ENCODE measurements around the gene ADRA2B.

The ADRA2B gene

DNA sequence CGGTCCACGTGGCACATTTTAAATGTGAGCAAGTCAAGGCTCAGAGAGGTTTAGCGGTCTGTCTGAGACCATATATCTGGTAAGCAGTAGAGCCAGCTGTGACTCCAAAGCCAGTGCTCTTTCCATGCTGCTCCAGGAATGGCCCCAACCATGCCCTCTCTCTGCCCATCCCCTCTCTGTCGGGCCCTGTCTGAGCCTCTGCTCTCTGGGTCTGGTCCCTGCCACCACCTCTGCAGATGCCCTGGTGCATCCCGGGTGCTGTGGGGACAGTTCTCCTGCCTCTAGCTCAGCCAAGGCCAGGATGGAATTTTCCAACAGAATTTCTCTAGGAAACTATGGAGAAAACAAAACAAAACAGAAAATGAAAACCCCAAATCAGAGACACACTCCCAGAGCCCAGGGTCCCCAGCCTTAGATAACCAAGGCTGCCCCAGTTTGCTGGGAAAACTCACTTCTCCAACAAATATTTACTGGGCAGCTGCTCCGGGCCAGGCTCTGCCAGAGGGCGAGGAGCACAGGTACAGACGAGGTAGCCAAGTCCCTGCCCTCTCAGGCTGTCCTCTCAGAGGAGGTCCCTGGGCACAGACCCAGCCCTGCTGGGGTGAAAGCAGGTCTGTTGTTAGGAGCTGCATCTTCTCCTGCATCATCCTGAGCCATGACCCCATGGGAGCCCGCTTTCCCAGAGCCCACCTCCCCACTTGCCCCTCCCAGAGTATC lies 9.2 kb downstream of the ADRA2B start:
- in situ Hi-C loops (cut with HindIII; ENCODE audit: low sequenced_read_pairs): no loop called here

DNA sequence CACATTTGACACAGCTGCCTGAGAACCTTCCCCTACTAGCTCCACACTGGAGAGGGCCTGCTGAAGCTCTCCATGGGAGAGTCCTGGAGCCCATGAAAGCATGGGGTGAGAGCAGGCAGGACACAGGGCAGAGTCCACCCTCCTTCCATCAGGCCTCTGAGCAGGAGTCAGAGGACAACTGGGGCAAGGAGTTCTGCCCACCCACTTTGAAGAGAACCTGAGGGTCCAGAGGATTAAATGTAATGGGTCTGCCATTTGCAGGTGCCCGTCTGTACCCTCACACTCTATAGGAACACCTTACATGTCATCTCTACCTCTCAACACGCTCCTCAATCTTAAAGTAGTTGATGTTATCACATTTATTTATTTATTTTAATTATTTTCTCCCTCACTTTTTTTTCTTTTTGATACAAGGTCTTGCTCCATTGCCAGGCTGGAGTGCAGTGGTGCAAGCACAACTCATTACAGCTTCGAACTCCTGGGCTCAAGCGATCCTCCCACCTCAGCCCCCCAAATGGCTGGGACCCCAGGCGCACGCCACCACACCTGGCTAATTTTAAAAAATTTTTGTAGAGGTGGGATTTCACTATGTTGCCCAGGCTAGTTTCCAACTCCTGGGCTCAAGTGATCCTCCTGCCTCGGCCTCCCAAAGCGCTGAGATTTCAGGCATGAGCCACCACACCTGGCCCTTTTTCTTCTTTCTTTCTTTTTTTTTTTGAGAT lies 10.2 kb downstream of the ADRA2B start:
- in situ Hi-C loops (cut with HindIII; ENCODE audit: low sequenced_read_pairs): no loop called here

- in situ Hi-C loops (cut with HindIII; ENCODE audit: low sequenced_read_pairs): no loop called here
These were observed 11.0 kb downstream of the ADRA2B start for GRCh38 chr2:96105152-96105915.

DNA sequence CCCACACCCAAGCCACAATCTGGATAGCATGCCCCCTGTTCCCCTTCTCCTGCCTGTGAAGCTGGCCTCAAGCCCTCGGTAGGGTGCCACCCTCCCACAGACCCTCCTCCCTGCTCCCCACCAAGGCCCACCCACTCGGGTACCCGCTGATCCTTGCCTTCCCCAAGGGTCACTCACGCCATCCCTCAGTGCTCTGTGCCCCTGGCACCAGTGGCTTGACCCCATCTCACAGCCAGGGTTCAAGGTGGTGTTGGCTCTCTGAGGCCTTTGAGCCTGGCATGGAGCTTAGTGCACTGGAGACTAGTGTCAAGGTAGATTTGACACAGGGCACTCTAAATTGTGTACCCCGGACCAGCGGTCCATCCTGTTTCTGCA lies 11.9 kb downstream of the ADRA2B start:
- in situ Hi-C loops (cut with HindIII; ENCODE audit: low sequenced_read_pairs): no loop called here

- in situ Hi-C loops (cut with HindIII; ENCODE audit: low sequenced_read_pairs): no loop called here
These were observed 12.4 kb downstream of the ADRA2B start for GRCh38 chr2:96103761-96104486.

- in situ Hi-C loops (cut with HindIII; ENCODE audit: low sequenced_read_pairs): no loop called here
These were observed 13.2 kb downstream of the ADRA2B start for GRCh38 chr2:96103187-96103601.

DNA sequence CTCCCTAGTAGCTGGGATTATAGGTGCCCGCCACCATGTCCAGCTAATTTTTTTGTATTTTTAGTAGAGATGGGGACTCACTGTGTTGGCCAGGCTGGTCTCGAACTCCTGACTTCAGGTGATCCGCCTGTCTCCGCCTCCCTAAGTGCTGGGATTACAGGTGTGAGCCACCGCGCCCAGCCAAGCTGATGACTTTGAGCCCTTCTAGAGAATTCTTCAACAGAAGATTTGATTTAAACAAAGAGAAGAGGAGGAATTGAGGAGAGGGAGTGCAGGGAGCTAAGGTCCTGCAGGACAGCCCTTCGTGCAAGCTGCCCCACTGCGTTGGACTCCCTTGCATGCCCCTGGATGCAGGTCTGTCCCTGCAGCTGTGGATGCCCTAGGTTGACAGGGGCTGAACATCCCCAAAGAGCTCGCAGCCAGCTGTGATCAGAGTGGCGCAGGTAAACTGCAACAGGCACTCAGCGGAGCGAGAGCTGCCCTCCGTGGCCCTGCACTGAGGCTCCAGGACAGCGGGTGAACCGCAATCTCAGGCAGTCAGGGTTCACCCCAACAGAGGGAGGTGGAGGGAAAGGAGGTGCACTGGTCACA lies 13.7 kb downstream of the ADRA2B start:
- in situ Hi-C loops (cut with HindIII; ENCODE audit: low sequenced_read_pairs): no loop called here

GRCh38 chr2:96100893-96101304 lies 15.5 kb downstream of the ADRA2B start:
- in situ Hi-C loops (cut with HindIII; ENCODE audit: low sequenced_read_pairs): no loop called here

- in situ Hi-C loops (cut with HindIII; ENCODE audit: low sequenced_read_pairs): no loop called here
These were observed 16.2 kb downstream of the ADRA2B start for GRCh38 chr2:96099861-96100798.

- in situ Hi-C loops (cut with HindIII; ENCODE audit: low sequenced_read_pairs): no loop called here
These were observed 17.3 kb downstream of the ADRA2B start for GRCh38 chr2:96098900-96099590.

DNA sequence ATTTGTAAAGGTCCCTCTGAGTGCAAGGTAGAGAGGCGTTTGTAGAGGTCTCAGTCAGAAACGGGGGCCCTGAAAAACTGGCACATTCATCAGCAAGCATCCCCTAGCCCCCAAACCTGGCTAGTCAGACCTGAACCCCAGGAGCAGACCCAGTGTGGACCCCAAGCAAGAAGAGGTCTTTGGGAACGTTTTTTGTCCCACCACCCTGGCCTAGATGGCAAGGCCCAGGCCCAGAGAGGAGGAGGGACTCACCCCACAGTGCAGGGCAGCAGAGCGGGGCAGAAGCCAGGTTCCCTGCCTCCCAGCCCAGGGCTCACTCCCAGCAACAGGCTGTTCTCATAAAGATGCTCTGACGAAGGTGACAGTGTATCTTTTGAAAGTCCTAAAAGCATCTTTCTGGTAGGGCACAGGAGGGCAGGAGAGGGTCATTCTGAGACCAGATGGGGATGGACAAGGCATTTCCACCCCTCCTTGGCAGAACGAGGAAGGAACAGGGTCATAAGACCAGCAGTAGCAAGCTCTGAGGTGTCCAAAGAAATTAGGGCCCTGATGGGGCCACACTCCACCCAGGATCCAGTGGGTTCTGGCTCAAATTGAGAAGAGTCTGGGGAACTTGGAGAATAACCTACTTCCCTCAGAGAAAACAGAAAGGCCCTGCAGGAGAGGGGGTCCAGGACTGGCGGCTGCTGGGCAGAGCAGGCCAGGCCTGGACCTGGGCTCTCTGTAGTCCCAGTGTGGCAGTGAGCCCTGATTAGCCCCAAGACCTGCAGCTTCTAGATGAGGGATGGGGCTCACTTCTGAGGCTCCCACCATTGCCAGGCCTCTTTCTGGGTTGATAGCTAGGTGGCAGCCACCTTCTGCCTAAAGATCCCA lies 18.2 kb downstream of the ADRA2B start:
- in situ Hi-C loops (cut with HindIII; ENCODE audit: low sequenced_read_pairs): no loop called here

DNA sequence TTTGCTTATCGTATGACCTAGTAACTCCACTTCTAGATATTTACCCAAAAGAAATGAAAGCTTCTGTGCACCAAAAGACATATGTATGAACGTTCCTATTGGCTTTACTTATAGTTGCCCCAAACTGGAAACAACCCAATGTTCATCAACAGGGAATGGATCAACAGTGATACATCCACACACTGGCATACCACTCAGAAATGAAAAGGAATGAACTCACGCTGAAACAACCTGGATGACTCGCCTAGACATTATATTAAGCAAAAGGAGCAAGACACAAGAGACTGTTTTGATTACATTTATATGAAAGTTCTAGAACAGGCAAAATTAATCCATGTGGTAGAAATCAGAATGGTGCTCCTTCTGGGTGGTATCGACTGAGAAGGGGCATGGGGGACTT lies 18.9 kb downstream of the ADRA2B start:
- in situ Hi-C loops (cut with HindIII; ENCODE audit: low sequenced_read_pairs): no loop called here

GRCh38 chr2:96095116-96095636 lies 21.2 kb downstream of the ADRA2B start:
- in situ Hi-C loops (cut with HindIII; ENCODE audit: low sequenced_read_pairs): no loop called here

- in situ Hi-C loops (cut with HindIII; ENCODE audit: low sequenced_read_pairs): no loop called here
These were observed 22.8 kb downstream of the ADRA2B start for GRCh38 chr2:96093528-96093927.

DNA sequence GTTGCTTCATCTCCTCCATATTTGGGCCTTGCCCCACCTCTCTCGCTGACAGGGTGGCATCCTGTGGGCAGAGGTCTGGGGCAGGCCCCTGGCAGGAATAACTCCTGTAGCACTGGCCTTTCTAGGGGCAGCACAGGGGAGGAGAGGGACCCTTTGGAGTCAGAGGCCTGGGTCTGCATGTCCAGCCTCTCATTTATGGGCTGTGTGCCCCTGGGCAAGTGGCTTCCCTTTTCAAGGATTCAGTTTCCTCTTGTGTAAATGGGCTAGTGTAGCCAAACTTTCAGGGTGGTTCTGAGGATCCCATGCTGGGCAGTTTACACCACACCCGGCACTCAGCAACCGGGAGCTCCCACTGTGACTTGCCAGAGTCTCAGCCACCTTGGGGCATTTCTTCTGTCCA lies 23.4 kb downstream of the ADRA2B start:
- in situ Hi-C loops (cut with HindIII; ENCODE audit: low sequenced_read_pairs): no loop called here

DNA sequence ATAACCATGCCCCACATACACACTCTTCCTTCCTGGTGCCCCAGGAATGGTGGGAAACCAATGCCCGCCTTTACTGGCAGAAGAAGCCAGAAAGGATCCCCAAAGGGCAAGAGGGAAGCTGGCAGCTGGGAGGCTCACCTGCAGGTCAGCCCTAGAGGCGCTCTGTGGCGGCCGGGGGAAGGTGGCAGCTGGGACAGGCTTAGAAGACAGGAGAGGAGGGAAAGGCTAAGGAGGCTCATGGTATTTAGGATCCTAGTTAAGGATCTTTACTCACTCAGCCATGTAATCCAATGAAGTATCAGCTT lies 23.8 kb downstream of the ADRA2B start:
- in situ Hi-C loops (cut with HindIII; ENCODE audit: low sequenced_read_pairs): no loop called here

GRCh38 chr2:96091711-96092572 lies 24.4 kb downstream of the ADRA2B start:
- in situ Hi-C loops (cut with HindIII; ENCODE audit: low sequenced_read_pairs): no loop called here

Measured in DLD1 (cell line).